Measurements from ENCODE around the gene MRM2.

The MRM2 gene

DNA sequence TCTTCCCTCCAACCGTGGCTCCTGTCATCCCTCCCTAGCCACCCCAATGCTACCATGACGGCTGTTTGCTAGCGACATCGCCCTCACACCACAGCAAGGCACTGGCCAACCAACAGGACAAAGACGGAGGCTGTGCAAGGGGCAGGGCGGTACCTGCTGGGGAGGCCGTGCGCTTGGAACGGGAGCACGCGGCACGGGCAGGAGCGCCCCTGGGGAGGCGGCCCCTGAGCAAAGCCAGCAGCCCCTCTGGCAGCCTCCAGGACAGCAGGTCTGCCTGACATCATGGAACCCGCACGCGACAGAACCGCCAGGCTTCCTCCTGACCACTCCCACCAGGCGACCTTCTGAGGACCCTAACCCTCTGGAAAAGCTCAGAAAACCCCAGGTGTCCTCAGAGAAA is 22.0 kb downstream of the MRM2 start:
- DNase-seq: no peak

DNA sequence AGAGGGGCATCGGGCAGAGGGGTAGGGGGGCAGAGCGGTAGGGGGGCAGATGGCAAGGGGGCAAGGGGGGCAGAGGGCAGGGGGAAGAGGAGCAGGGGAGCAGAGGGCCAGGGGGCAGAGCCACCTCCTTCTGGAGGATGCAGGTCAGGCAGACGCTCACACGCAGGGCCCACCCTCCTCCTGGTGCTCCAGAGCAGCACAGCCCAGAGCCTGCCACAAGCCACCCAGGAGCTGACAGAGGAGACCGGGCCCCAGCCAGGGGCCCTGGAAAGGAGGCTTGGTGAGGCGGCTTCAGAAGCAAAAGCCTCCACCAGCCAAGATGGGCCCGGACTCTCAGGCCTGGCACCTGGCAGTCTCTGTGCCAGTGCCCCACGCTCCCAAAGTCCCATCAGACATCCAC is 22.4 kb downstream of the MRM2 start:
- DNase-seq: no peak

DNA sequence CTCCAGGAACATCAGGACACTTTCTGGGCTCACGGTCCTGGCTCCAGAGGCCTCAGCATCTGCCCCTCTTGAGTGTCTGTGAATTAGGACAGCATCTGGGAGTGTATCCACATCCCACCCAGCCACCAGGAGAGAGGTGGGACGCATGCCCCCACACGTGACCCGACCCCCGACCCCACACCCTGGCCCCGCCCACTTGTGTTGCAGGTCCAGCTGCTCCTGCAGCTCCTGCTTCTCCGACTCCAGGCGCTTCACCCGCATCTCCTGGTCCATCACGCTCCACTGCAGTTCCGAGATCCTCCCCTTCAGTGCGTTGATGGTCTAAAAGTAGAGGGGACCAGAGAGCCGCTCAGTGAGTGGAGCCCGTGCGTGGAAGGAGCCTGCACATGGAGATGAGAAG is 22.9 kb downstream of the MRM2 start:
- DNase-seq: no peak

DNA sequence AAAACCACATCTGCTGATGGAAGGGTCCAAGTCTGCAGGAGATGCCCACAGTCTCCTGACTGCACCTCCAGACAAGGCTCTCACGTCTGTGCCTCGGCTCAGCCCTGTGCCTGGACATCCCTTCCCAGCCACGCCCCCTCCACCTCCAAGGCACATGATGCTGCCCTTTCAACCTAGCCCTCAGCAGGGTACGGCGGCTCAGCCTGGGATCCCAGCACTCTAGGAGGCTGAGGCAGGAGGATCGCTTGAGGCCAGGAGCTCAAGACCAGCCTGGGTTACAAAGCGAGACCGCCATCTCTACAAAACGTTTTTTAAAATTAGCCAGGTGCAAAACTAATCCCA is 23.6 kb downstream of the MRM2 start:
- DNase-seq: no peak

DNA sequence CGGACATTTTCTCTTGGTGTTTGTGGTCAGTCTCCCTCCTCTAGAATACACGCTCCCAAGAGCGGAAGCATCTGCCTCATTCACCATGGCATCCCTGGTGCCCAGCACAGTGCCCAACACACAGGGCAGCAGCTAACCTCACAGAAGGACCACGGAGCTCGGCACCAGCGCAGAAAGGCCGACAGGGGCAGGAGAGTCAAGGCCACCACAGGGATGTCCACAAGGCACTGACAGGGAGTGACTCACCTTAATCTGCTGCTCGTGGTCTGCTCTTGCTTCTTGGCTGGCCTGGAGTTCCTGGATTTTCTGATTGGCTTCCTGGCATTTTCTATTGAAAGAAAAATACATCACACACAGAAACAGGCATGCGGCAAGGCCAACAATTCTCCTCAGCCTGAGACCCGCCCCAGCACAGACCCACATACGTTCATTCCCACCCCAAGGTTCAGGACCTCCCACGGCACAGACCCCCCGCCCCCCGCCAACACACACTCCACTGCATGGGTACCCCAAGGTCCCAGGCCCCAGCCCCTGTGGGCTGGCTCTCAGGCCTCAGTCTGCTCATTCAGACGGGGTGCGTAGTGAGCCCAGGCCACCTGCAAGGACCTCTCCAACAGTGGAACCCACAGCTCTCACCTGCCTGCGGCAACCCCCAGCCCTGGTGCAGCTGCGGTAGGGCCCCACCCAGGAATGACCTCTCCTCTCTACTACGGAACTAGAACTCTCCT is 24.1 kb downstream of the MRM2 start:
- DNase-seq: no peak

DNA sequence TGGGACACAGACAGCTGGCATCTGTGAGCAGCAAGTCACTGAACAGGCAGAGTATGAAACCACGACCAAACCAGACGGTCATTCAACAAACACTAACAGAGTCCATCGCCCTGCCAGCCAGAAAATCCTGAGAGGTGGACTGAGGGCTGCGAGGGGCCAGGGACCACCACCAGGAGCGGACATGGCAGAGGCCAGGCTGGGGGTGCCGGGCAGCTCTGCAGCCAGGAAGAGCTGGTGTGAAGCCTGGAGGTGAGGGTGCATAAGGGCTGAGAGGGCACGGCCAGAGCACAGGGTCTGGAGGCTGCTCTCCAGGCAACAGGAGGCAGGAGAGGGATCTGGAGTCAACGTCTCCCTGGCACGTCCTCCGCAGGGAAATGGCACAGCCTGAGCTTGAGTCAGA is 24.8 kb downstream of the MRM2 start:
- DNase-seq: no peak

DNA sequence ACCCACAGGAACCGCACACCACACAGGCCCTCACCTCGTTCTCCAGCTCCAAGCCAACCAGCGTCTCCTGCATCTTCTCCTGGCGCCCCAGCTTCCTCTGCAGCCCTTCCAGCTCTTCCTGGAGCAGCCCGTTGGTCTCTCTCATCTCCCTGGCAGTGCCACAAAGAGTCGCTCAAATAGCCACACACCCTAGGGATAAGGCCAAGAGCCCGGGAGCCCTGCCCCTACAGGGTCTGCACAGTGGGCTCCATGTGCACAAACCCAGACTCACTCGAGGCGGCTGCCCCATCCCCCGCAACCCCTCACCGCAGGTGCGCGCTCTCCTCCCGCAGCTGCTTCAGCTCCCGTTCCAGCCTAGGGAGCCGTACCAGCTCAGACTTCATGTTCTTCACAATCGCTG is 26.2 kb downstream of the MRM2 start:
- no peak for DNase-seq

DNA sequence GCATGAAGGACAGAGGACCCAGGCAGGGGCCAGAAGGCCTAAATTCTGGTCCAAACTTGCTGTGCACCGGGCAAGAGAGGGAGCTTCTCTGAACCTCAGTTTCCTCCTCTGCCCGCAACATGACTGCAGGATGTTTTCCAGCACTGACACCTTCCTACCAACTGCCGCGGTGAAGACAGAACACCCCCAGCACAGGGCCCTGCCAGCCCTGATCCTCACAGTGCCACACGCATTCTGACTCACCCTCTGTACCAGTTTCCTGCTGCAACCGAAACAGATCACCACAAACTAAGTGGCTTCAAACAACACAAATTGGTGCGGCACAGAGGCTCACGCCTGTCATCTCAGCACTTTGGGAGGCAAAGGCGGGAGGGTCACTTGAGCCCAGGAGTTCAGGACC is 27.4 kb downstream of the MRM2 start:
- no peak for DNase-seq

DNA sequence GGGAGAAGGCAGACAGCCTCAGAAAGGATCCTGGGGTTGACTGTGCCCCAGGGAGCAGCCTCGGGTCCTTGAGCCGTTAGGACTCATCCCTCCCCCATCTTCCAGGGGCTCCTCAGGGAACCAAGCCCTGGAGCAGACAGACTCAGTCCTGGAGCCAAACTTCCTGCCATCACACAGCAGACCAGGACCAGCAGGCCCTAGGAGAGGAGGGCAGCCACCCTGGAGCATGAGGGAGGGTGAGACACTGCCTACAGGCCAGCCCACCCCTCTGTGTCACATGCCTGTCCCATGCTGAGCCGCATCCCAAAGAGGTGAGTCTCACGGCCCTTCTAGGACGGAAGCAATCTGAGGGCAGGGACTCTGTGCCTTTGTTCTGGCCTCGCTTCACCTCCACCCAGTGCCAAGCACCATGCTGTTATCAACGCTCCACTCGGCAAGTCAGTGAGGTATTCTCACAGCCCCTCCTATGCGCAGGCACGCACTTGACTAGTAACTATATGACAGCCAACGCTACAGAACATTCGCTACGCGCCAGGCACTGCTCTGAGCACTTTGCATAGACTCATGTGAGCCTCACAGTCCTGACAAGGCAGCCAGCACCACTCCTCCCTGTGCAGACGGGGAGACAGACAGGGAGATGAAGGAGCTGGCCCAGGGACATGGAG is 28.3 kb downstream of the MRM2 start:
- no peak for DNase-seq

DNA sequence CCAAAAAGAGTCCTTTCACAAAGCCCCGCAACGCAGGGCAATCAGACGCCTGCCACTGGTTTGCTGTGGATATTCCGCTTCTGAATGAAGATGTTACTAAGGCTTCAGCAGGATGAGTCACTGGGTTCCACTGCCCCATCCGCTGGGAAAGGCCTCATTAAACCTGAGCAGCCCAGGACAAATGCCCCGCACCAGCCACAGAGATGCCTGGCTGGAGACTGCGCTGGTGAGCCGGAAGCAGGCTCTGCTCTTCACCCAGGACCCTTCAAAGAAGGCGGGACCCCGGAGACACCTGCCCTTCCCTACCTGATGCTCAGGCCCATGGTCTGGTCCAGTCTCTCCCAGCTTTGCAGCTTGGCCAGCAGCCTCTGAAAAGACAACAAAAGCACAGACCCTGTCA is 29.1 kb downstream of the MRM2 start:
- DNase-seq: no peak

DNA sequence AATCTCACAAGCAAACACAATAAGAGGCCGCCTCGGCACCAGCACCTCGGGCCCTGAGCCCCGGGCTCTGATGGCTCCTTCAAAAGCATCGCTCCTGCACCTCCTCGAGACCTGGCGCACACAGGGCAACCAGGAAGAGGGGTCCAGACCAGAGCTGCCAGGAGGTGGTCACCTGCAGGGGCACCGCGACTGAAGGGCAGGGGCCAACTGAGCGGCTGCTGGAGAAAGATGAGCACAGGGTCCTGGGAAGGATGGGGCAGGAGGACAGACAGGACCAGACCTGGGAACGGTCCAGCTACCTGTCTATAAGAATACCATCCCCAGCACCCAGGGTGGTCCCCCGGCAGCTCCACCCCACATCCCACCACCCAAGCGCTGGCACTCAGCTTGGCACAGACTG is 30.1 kb downstream of the MRM2 start:
- no peak for DNase-seq

DNA sequence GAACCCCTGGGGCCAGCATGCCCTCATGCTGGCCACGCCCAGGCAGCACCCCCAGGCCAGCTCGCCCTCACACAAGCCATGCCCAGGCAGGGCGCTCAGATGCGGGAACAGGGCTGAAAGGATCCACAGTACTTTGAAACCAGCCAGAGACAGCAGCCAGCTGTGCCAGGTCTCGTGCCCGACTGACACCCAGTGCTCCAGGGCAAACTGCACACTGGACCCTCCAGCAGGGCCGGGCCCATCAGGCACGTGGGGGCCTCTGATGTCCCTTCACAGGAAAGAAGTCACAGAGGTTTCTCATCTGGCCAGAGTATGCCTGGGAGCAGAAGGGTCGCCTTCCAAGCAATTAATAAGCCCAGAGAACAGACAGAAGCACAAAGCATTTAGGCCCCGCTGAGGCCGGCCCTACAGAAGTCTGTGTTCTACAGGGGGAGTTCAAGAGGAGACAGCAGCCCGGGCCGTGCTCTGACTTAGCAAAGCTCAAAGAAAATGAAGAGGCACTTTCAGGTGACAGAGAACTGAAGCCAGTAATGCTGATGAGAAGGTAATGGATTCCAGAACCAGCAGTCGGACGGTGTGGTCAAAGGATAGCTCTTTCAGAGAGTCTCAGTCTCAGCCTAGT is 30.6 kb downstream of the MRM2 start:
- DNase-seq: no peak

DNA sequence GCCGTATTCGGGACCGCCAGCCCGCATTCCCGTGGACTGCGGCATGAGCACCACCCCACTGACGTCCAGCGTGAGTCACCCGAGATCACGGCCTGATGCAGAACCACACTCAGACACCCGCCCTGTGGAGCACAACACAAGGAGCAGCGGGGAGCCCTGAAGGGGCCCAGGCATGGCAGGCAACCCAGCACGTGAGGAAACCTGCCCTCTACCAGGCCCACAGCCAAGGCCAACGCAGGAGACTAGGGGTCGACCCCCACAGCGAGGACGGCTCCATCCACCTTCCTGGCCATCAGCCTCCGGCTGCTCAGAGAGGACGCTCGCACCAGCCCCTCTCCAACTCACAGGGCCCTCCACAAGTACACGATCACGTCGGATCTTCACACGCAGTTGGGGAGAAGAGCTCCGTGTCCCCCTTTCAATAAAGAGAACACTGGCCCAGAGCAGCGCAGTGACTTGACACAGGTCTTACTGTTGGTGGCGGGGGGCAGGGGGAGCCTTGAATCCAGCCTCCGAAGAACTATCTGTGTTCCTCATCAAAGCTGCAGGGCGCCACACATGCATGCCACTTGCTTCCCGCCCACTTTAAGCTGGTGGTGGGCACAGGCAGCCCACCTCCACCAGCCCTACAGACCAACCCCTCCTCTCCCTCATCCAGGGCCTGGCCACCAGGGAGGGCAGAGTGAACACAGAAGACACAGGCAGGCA is 31.3 kb downstream of the MRM2 start:
- DNase-seq: no peak

DNA sequence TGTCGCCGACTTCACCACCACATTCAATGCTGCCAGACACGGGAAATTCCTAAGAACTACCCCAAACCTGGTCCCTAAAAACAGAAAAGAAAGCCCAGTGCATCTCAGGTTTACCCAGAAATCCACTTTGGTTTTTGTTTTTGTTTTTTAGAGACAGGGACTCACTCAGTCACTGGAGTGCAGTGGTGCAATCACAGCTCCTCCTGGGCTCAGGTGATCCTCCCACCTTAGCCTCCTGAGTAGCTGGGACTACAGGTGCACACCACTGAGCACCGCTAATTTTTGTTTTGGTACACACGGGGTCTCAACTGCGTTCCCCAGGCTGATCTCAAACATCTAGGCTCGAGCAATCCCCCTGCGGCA is 32.1 kb downstream of the MRM2 start:
- no peak for DNase-seq

DNA sequence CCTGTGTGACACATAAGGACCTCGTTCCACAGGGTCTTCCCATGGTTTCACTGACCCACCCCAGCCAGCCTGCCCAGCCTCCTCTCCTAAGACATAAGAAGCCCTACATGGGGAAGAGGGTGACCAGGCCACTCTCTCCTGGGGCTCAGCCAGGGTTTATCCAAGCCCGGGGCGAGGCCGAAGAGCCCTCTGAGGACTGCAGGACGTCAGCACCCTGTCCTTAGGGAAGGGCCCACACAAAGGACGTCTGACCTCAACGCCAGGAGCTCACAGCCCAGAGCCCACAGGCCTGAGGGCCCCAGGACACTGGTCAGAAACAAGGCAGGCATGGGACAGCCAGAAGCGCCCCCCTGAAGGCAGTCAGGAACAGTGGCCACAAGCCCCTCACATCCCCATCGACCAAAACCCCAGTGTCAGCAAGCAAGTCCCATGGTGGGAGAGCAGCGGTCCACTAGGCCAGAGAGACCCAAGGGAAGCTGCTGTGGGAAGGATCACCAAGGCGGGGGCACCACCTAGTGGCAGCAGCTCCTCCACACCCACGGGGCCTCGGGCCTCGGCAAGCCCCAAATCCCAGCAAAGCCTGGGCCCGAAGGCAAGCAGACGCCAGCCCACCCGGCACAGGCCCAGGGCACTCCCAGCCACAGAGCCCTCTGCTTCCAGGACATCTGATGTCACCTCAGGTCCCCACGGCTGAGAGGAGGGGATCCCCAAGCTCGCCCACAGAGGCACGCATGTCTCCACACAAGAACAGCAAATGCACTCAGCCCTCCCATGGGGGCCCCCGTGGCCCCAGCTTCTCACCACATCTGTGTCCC is 32.7 kb downstream of the MRM2 start:
- DNase-seq: peak; percentile 60

DNA sequence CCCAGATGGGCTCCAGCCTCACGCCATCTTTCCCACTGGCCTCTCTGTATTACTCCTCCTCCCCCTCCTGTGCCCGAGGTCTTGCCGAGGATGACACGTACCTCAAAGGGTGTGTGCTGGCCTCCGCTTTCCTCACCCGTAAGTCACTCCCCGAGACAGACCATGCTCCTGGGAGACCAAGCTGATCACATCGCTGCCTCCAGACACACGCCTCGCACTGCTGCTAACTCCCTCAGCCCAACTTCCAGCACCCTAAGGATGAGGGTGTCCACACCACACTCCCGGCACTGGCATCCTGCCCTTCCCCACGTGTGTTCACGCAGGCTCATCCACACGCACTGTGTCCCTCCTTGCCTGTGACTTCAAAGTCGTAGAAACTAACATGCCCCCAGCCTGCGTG is 33.3 kb downstream of the MRM2 start:
- DNase-seq: no peak

DNA sequence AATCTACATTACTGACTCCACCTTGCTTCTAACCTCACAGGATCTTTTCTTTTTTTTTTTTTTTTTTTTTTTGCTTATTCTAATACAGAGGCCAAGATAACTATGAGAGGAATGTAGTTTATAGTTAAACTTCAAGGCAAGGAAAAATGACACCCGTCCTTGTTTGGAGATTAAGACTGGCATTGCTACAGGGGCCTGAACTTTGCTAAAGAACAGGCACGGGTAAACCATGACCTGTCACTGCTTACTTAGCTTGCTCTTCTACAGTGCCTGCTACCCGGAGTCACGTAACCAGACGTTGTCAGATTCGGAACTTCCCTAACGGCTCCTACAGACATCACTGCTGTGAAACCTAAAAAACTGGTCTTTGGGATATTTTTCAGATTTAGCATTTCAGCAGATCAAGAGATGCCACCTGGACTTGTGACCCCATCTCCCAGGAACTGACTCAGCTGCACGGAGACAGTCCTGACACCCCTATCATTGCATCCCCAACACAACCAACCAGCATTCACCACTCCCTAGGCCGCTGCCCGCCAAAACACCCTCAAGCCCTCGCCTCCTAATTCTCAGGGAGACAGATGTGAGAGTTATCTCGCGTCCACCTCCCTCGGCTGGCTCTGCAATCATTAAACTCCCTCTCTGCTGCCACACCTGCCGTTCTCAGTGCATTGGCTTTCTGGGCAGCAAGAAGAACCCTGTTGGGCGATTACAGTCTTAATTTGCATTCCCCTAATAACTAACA is 36.8 kb downstream of the MRM2 start:
- peak; percentile 14 for DNase-seq

DNA sequence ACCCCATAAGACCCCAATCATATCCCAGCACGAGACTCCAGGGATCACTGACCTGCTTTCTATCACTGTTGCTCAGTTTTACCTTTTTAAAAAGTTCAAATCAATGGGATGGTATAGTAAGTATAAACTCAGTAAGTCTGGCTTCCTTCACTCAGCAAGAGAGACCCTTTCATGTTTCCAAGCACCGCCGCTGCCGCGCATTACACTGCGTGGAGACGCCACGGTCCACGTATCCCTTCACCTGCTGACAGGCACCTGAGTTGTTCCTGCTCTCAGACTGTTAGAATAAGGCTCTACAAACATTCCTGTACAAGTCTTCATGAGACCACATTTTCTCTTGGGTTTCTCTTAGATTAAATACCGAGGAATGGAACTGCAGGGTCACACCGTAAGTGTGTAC is 37.6 kb downstream of the MRM2 start:
- no peak for DNase-seq

DNA sequence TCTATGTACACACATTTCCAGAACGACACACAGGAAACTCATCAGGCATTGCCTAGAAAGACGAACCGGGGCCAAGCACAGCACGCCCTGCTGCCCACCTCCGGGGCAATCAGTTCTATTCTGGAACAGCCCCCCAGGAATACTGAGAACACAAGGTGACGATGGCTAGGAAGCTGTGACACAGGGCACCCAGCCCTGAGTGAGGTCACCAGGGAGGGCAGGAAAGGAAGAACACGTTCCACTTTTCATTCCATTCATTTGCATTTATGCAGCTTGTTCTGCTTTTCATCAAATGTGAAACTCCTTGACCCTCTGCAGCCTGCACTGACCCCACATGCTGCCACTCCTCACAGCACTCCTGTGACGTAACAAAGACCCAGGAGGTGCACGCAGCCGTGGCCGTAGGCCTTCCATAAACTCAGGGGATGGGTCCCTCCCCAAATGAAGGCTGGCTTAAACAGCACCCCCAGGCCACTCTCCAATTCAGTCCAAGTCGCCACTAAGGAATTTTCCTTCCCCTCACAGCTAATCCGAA is 38.2 kb downstream of the MRM2 start:
- DNase-seq: no peak

DNA sequence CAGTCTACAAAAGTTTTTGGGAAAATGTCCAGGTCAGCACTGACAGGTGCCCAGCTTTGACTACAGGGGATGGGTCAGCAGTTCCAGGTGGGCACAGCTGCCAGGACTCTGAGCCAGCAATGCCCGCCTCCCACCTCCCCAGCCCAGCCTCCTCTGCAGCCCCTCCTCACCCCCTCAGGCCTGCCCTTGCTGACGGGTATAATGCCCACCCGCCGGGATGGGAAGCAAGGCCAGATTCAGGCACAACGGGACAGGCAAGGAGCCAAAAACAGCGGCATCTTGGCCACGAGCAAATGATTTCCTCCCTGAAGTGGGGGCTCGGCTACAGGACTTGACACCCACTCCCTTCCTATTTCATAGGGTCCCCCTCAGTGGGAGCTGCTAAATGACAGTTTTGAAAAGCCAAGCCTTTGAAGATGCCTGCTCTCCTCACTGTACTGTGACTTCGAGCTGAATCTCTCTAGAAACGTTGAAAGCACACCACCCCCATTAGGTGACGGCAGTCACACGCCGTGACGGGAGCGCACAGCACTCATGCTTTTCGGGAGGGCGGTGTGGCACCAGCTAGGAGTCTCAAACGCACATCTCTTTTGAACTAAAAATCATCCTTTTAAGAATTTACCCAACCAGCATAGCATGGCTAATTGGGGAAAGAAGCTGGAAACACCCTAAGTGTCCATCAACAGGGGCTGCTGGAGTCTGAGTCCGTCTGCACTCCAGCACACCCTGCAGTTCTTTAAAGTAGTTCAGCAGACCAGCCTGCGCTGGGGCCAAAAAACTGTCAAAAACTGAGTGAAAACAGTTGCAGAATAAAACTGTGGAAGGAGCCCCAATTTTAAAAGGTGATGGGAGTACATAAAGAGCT is 38.9 kb downstream of the MRM2 start:
- DNase-seq: no peak

DNA sequence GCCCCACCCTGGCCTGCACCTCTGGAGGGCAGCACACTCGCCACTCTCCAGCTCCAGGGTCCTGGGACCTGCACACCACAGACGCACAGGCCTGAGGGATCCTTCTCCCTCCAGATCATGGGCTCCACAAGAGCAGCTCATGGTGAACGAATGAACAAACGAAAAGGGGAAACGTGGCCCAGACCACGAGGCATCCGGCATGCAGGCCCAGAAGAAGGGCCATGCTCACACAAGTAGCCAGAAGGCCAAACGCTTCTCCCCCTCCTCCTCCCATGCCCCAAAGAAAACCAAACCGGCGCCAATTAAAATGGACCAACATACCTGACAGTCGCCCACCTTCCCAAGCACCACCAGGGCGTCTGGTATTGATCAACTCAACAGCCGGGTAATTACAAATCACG is 39.6 kb downstream of the MRM2 start:
- DNase-seq: no peak

Data from hematopoietic multipotent progenitor cell treated with erythropoietin and hydrocortisone succinate and interleukin-3 and kit ligand, for 8 days (in vitro differentiated cells).